ENCODE measurements around the gene WRNIP1. TPM values are rescaled to one million over a fixed set of nuclear protein-coding genes. Genes with fewer than 3 reads are reported as not detected.

Gene WRNIP1
- total and polyA plus RNA-seq, 10 of the 15 experiments (the other 5 are each of a cell fraction or from before 2014, with no cell fraction given): 9.3 to 30.5 (median 24.3) TPM

DNA sequence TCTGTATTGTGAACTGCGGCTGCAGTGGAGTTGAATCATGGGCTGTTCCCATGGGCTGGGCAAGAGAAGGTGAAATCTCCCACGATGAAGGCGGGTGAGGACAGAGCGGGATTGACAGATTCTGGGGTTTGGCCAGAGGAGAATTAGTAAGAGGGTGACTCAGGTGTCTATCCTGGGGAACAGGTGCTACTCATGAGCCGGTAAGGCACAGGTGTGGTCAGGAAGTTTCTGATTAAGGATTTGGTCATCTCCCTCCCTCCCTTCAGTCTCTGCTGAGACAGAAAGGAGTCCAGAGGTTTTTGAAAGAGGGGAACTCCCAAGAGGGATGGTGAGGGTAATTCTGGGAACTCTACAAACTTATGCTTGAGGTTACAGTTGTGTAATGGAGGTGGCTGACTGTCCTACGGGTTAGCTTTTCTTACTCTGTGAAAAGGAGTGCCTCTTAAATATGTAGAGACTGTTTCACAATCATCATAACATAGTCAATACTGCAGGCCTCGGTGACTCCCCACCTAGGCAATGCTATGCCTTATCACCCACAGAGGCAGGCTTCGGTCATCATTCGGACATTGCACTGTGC lies 45.0 kb downstream of the WRNIP1 start (continued):
- TF ChIP-seq PRDM15 (CRISPR knock-in tag; IDR thresholded peaks at IDR 0.05): no peak
- no peak for TF ChIP-seq GABPA (IDR thresholded peaks at IDR 0.05; ENCODE audit: low read depth)
- TF ChIP-seq PML (IDR thresholded peaks at IDR 0.05; ENCODE audit: low read length): no peak
- TF ChIP-seq CHD1 (IDR thresholded peaks at IDR 0.05; ENCODE audit: low read depth, low read length): no peak
- TF ChIP-seq USF1 (IDR thresholded peaks at IDR 0.05; ENCODE audit: borderline replicate concordance, extremely low read length, insufficient read depth, low read depth, low read length): no peak
- TF ChIP-seq RUNX3 (IDR thresholded peaks at IDR 0.05; ENCODE audit: low read length): no peak

DNA sequence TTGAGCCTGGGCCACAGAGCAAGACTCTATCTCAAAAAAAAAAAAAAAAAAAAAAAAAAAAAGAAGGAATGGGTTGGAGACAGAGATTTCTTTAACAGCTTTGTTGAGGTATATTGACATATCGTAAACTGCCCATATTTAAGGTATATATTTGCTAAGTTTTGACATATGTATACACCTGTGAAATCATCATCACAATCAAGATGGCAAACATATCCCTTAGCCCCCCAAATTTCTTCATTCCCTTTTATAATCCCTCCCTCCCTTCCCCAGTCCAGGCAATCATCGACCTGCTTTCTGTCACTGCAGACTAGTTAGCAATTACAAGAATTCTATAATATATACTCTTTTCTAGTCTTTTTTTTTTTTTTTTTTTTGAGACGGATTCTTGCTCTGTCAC lies 47.5 kb downstream of the WRNIP1 start:
- Histone ChIP-seq H2AFZ (ENCODE audit: control insufficient read depth, low read depth, low read length) (no peak overlapping the region), H3K4me2 (ENCODE audit: control insufficient read depth, insufficient read depth) (no peak overlapping the region), H3K9me3 (replicated peaks; ENCODE audit: control insufficient read depth, insufficient read depth, low read length) (peaks cover 6% of the 10 kb centered on the region), H3K4me1 (ENCODE audit: control insufficient read depth, insufficient read depth, low read length) (no peaks in the 10 kb centered on the region), H3K36me3 (ENCODE audit: control insufficient read depth in 2 of 2, insufficient read depth in 2 of 2, low read length in 1 of 2) (no peaks in the 10 kb centered on the region), H3K4me3 (no peak overlapping the region), H3K9ac (ENCODE audit: control insufficient read depth, insufficient read depth, low read length) (no peak overlapping the region), H3K27me3 (replicated peaks in 1 of 2; ENCODE audit: control insufficient read depth in 2 of 2, insufficient read depth in 2 of 2, low read length in 1 of 2) (0 out of 4 replicates have a peak, but pooled peaks cover 0 to 2% of the 10 kb centered on the region in 2 experiments), H3K79me2 (ENCODE audit: control insufficient read depth, insufficient read depth, low read length) (no peaks in the 10 kb centered on the region), H4K20me1 (ENCODE audit: control insufficient read depth, insufficient read depth) (no peaks in the 10 kb centered on the region), H3K27ac (ENCODE audit: control insufficient read depth, insufficient read depth) (no peak overlapping the region)
- ChIA-PET CTCF (no interaction called here), POLR2A (interaction anchor here (0.6 kb wide), 2 partner anchors 323 to 777 kb away, joined by 6 read pairs; no protein-coding TSS in a partner anchor), RAD21 (ENCODE audit: unreplicated experiment) (no interaction called here), SMC1A (ENCODE audit: uncharacterized antibody, unreplicated experiment) (no interaction called here)
- intact Hi-C loops (cut with micrococcal nuclease; ENCODE audit: unreplicated experiment) (no loop called here), in situ Hi-C loops (cut with MboI) (no loop called here)
- FAIRE-seq (no peak), ATAC-seq (no peak), DNase-seq (ENCODE audit: low read depth, low spot score) (no peak)
- no TSS peak for BruUV-seq (replicated peaks)
- 50% methylated on average over 2 of the region's 3 CpGs for WGBS (ENCODE audit: insufficient coverage, insufficient replicate concordance, low lambda C conversion rate, missing lambda C conversion rate)
- TF ChIP-seq ZNF592 (IDR thresholded peaks at IDR 0.05) (no peak), PAX8 (IDR thresholded peaks at IDR 0.05) (no peak)

Data from GM12878 (cell line).